Transverse colon (tissue), 4 donors: ENCODE measurements around the gene ZNF236. TPM values are rescaled to one million over a fixed set of nuclear protein-coding genes. Genes with fewer than 3 reads are reported as not detected.

ENCODE experiments used
- DNase-seq: peaks from one replicate; pipeline ENCODE4 v3.0.0-alpha.2; 2019
- H3K27ac ChIP-seq, 4 donors: fragments of 200-600 bp; sonication (generic); 2 replicates each; pipeline ENCODE4 v1.5.1; 2016 to 2018; ENCODE audit warnings: inconsistent platforms in 4 of 4
- H3K27me3 ChIP-seq: fragments of 200-600 bp; sonication (generic); 2 replicates; pipeline ENCODE4 v1.5.1; 2017; ENCODE audit warnings: inconsistent platforms
- H3K36me3 ChIP-seq, 4 donors: fragments of 200-600 bp; sonication (generic); 2 replicates each; pipeline ENCODE4 v1.5.1; 2017 to 2019; ENCODE audit warnings: inconsistent platforms in 4 of 4
- H3K4me1 ChIP-seq, 4 donors: fragments of 200-600 bp; sonication (generic); 2 replicates each; pipeline ENCODE4 v1.5.1; 2017 to 2020; ENCODE audit warnings: inconsistent platforms in 4 of 4
- H3K4me3 ChIP-seq, 4 donors: fragments of 200-600 bp; sonication (generic); 1 replicate in 1 of 4; 2 replicates in 3 of 4; pipeline versions ENCODE4 v1.5.1 to v1.6.1; 2017 to 2019; ENCODE audit warnings: inconsistent platforms in 4 of 4
- H3K9me3 ChIP-seq, 2 donors: fragments of 200-600 bp; sonication (generic); 2 replicates each; pipeline ENCODE4 v1.5.1; 2017 to 2019; ENCODE audit warnings: inconsistent platforms in 2 of 2
- CTCF ChIP-seq, 5 experiments: fragments of 200-600 bp in 3 of 5; fragments of 450-650 bp in 2 of 5; sonication (generic) in 3 of 5; IDR thresholded peaks; 1 replicate in 2 of 5; 2 replicates in 3 of 5; pipeline ENCODE4 v1.5.1; 2016 to 2017; ENCODE audit warnings: antibody characterized with exemption in 5 of 5, inconsistent platforms in 3 of 5, mild to moderate bottlenecking in 2 of 5, moderate library complexity in 1 of 5
- EP300 ChIP-seq: sonication (generic); formaldehyde crosslinking; IDR thresholded peaks from one replicate; pipeline ENCODE4 v1.6.1; 2017; ENCODE audit warnings: antibody characterized with exemption, low read depth
- POLR2A ChIP-seq: fragments of 450-650 bp; IDR thresholded peaks from one replicate; pipeline ENCODE4 v1.6.1; 2016; ENCODE audit warnings: antibody characterized with exemption, mild to moderate bottlenecking, moderate library complexity
- POLR2AphosphoS5 ChIP-seq, 3 donors: sonication (generic); formaldehyde crosslinking; IDR thresholded peaks; one replicate each; pipeline ENCODE4 v1.6.1; 2016; ENCODE audit warnings: antibody characterized with exemption in 3 of 3
- WGBS, 2 donors: methylation state at CpG; one replicate each; pipeline ENCODE4 v1.1.5; 2018; ENCODE audit warnings: low coverage in 1 of 2; 5-methylcytosine and 5-hydroxymethylcytosine counted together
- in situ Hi-C, 4 donors: fragments of 200-750 bp; cut with MboI; loops; one replicate each; pipeline versions ENCODE4 v1.15.0 to v1.15.1; 2017; ENCODE audit warnings: low sequenced_read_pairs in 3 of 4, low pct_ligation_motif_present in 1 of 4, low pct_unique_long_range_greater_than_20kb in 1 of 4
- intact Hi-C: fragments of 100-400 bp; cut with DNase I; formaldehyde crosslinking; loops from one replicate; pipeline ENCODE4 v1.15.1; 2023; ENCODE audit warnings: low total_unique reads
- total RNA-seq, 4 donors: library from RNA; depleted of rRNA; stranded (reverse); fragments of >200 nt; gene quantifications; one replicate each; pipeline ENCODE4 v1.1.0, GENCODE V29; 2016

Gene ZNF236
- total RNA-seq, 4 donors from 2014 or later: 18.3 to 82.8 (median 43.7) TPM

- Histone ChIP-seq H3K27me3 (no peaks in the 10 kb centered on the region), H3K4me3 (no peak overlapping the region), H3K4me1 (peaks cover 0 to 20% (median 6%) of the 10 kb centered on the region in 4 donors), H3K9me3 (no peaks in the 10 kb centered on the region), H3K27ac (no peak overlapping the region), H3K36me3 (peaks cover 0 to 44% (median 8%) of the 10 kb centered on the region in 4 donors)
- 63 to 73% methylated on average over 2 to 5 of the region's 5 CpGs for WGBS, 2 donors
- intact Hi-C loops: no loop called here
- DNase-seq: no peak
- TF ChIP-seq CTCF (IDR thresholded peaks at IDR 0.05) (no peak), POLR2A (no peak), EP300 (no peak), POLR2AphosphoS5 (IDR thresholded peaks at IDR 0.05) (no peak)
- in situ Hi-C loops: no loop called here
Measured at GRCh38 chr18:76915456-76915855, 93.1 kb downstream of the ZNF236 start.

GRCh38 chr18:76920974-76921373 lies 98.6 kb downstream of the ZNF236 start:
- DNase-seq: no peak
- peaks cover 0 to 8% (median 0%) of the 10 kb centered on the region in 4 donors for H3K4me1 ChIP-seq
- 79 to 100% methylated on average over 2 to 5 of the region's 5 CpGs for whole genome bisulfite sequencing, 2 donors
- in situ Hi-C loops: loop anchor here in 1 of 4 donors (10.0 kb wide), 1 partner anchor 64 kb away; no protein-coding TSS in a partner anchor
- TF ChIP-seq POLR2AphosphoS5 (IDR thresholded peaks at IDR 0.05) (no peak), CTCF (IDR thresholded peaks at IDR 0.05) (no peak), EP300 (no peak), POLR2A (no peak)
- H3K27me3 ChIP-seq: no peaks in the 10 kb centered on the region
- H3K36me3 ChIP-seq: peaks cover 0 to 26% (median 5%) of the 10 kb centered on the region in 4 donors
- H3K27ac ChIP-seq: no peak overlapping the region
- no peaks in the 10 kb centered on the region for H3K9me3 ChIP-seq
- intact Hi-C loops: no loop called here
- no peak overlapping the region for H3K4me3 ChIP-seq

GRCh38 chr18:76922107-76922506 lies 99.8 kb downstream of the ZNF236 start:
- H3K27me3 ChIP-seq: no peaks in the 10 kb centered on the region
- H3K27ac ChIP-seq: no peak overlapping the region
- intact Hi-C loops: no loop called here
- peaks cover 0 to 8% (median 0%) of the 10 kb centered on the region in 4 donors for H3K4me1 ChIP-seq
- TF ChIP-seq POLR2A (no peak), CTCF (IDR thresholded peaks at IDR 0.05) (peak; percentile 42 to 77 (median 61))
- no peaks in the 10 kb centered on the region for H3K9me3 ChIP-seq
- in situ Hi-C loops: loop anchor here in 1 of 4 donors (10.0 kb wide), 1 partner anchor 63 kb away; no protein-coding TSS in a partner anchor
- H3K36me3 ChIP-seq: peaks cover 0 to 20% (median 3%) of the 10 kb centered on the region in 4 donors
- DNase-seq: peak; percentile 64
- H3K4me3 ChIP-seq: no peak overlapping the region
- WGBS, 2 donors: 25 to 53% methylated on average over 4 to 10 of the region's 10 CpGs

- peak; percentile 20 for DNase-seq
Measured at GRCh38 chr18:76923485-76924085, 101.2 kb downstream of the ZNF236 start.

More at GRCh38 chr18:76923485-76924085, 101.2 kb downstream of the ZNF236 start:
- no peak for TF ChIP-seq POLR2A
- peak in 3 of 5 experiments; percentile 14 to 41 (median 21) for TF ChIP-seq CTCF (IDR thresholded peaks at IDR 0.05)
- H3K4me1 ChIP-seq: peaks cover 0 to 8% (median 0%) of the 10 kb centered on the region in 4 donors
- H3K9me3 ChIP-seq: no peaks in the 10 kb centered on the region
- in situ Hi-C loops: loop anchor here in 1 of 4 donors (10.0 kb wide), 1 partner anchor 61 kb away; no protein-coding TSS in a partner anchor
- no peak overlapping the region for H3K27ac ChIP-seq
- no peaks in the 10 kb centered on the region for H3K27me3 ChIP-seq
- H3K4me3 ChIP-seq: no peak overlapping the region
- intact Hi-C loops: no loop called here
- peaks cover 0 to 21% (median 8%) of the 10 kb centered on the region in 4 donors for H3K36me3 ChIP-seq
- WGBS, 2 donors: 74% methylated on average over 3 of the region's 3 CpGs; no CpG with 5 or more reads in 1 of the 2 donors
